Chondrocyte (in vitro differentiated cells): ENCODE data around the gene PDHX. TPM values are rescaled to one million over a fixed set of nuclear protein-coding genes. Genes with fewer than 3 reads are reported as not detected.
A peak's percentile ranks its signal among the peaks of the same experiment; 100 is the strongest.

Experiments
- DNase-seq: peaks from one replicate; pipeline ENCODE4 v3.0.0; 2021; ENCODE audit warnings: mixed read lengths, low spot score
- H3K27ac Mint-ChIP-seq: one replicate; pipeline ENCODE4 v1.8.0; 2021; ENCODE audit warnings: mild to moderate bottlenecking, moderate library complexity, mixed read lengths; ENCODE audit not compliant: unreplicated experiment
- H3K27me3 Mint-ChIP-seq: 2 replicates; pipeline ENCODE4 v1.8.0; 2021; ENCODE audit warnings: low read depth, mixed read lengths
- H3K36me3 Mint-ChIP-seq: 2 replicates; pipeline ENCODE4 v1.8.0; 2021; ENCODE audit warnings: low read depth, mixed read lengths
- H3K4me1 Mint-ChIP-seq: 2 replicates; pipeline ENCODE4 v1.8.0; 2021; ENCODE audit warnings: low read depth, mild to moderate bottlenecking, mixed read lengths
- H3K4me3 Mint-ChIP-seq: one replicate; pipeline ENCODE4 v1.8.0; 2021; ENCODE audit warnings: mild to moderate bottlenecking, moderate library complexity, mixed read lengths; ENCODE audit not compliant: unreplicated experiment
- H3K9me3 Mint-ChIP-seq: 2 replicates; pipeline ENCODE4 v1.8.0; 2021; ENCODE audit warnings: low read depth, mixed read lengths
- CTCF ChIP-seq: fragments of 200-600 bp; sonication (generic); IDR thresholded peaks from 2 replicates; pipeline ENCODE4 v1.5.0; 2021; ENCODE audit warnings: antibody characterized with exemption, mild to moderate bottlenecking, moderate library complexity
- total RNA-seq: library from RNA; stranded (reverse); gene quantifications from 3 replicates; pipeline ENCODE4 v1.2.1, GENCODE V29; 2021

Gene PDHX
- total RNA-seq, 1 donor from 2014 or later = 38.8 TPM

DNA sequence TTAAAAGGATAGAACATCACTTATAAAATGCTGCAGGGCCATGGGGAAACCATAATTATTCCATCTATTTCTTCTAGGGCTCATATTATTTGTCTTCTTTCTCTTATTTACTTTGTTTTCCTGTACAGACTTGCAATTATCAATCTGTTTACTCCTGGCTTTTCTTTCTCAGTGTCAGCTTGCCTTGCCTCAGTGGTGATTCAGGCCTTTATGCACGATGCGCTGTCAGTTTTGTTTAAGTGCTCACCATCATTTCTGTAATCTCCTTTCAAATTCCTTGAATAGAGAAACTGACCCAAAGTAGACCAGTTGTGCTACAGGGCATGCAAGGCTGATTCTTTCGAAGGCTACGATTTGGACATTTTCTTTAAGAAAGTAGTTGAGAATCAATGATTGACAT, 4.7 kb downstream of the PDHX start:
- no peaks in the 10 kb centered on the region for H3K36me3 Mint-ChIP-seq
- TF ChIP-seq CTCF = no peak
- H3K27me3 Mint-ChIP-seq = no peaks in the 10 kb centered on the region
- no peak overlapping the region for H3K27ac Mint-ChIP-seq
- peaks cover 39% of the 10 kb centered on the region for H3K4me1 Mint-ChIP-seq
- no peaks in the 10 kb centered on the region for H3K9me3 Mint-ChIP-seq
- H3K4me3 Mint-ChIP-seq = no peak overlapping the region
- no peak for DNase-seq

- TF ChIP-seq CTCF = no peak
- Mint-ChIP-seq H3K36me3 (no peaks in the 10 kb centered on the region), H3K9me3 (no peaks in the 10 kb centered on the region), H3K27me3 (no peaks in the 10 kb centered on the region), H3K4me1 (peaks cover 50% of the 10 kb centered on the region), H3K4me3 (no peak overlapping the region), H3K27ac (no peak overlapping the region)
- DNase-seq = no peak
Observed at GRCh38 chr11:34924714-34925113, 8.3 kb downstream of the PDHX start.

GRCh38 chr11:34926101-34926830, 9.8 kb downstream of the PDHX start:
- no peak for DNase-seq

DNA sequence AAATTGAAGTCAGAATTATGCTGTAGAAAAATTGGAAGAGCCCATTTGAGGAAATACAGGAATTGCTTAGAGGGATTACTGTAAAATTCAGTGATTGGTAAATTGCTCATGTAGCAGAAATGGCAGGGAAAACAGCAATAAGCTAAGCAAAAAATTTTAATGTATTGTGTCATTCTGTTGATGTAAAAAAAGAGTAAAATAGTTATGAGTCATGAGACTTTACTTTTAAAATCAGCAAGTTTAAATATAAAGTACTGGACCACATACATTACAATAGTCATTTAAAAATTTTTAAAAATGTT, 10.4 kb downstream of the PDHX start:
- no peaks in the 10 kb centered on the region for H3K27me3 Mint-ChIP-seq
- no peak for TF ChIP-seq CTCF
- DNase-seq = no peak
- no peak overlapping the region for H3K4me3 Mint-ChIP-seq
- H3K9me3 Mint-ChIP-seq = no peaks in the 10 kb centered on the region
- H3K27ac Mint-ChIP-seq = peak overlapping the region; percentile 67
- H3K36me3 Mint-ChIP-seq = no peaks in the 10 kb centered on the region
- peaks cover 60% of the 10 kb centered on the region for H3K4me1 Mint-ChIP-seq

More at GRCh38 chr11:34926101-34926830, 9.8 kb downstream of the PDHX start:
- peaks cover 60% of the 10 kb centered on the region for H3K4me1 Mint-ChIP-seq
- peak overlapping the region; percentile 67 for H3K27ac Mint-ChIP-seq
- H3K36me3 Mint-ChIP-seq = no peaks in the 10 kb centered on the region
- H3K27me3 Mint-ChIP-seq = no peaks in the 10 kb centered on the region
- no peak overlapping the region for H3K4me3 Mint-ChIP-seq
- TF ChIP-seq CTCF = peak; percentile 94
- no peaks in the 10 kb centered on the region for H3K9me3 Mint-ChIP-seq

GRCh38 chr11:34928268-34928959, 12.0 kb downstream of the PDHX start:
- Mint-ChIP-seq H3K36me3 (peaks cover 5% of the 10 kb centered on the region), H3K4me1 (peaks cover 60% of the 10 kb centered on the region), H3K4me3 (no peak overlapping the region), H3K27ac (no peak overlapping the region), H3K27me3 (no peaks in the 10 kb centered on the region), H3K9me3 (no peaks in the 10 kb centered on the region)
- TF ChIP-seq CTCF = no peak
- no peak for DNase-seq
